Thoracic aorta (tissue), 2 donors: Measurements from ENCODE around the gene KCNMB2. TPM values are rescaled to one million over a fixed set of nuclear protein-coding genes. Genes with fewer than 3 reads are reported as not detected.

Experiments used
- ATAC-seq: fragments of 150-250 bp; one replicate; pipeline ENCODE4 v1.8.0; 2017; ENCODE audit warnings: low read depth; ENCODE audit not compliant: insufficient number of reproducible peaks, low FRiP score
- DNase-seq: peaks from one replicate; pipeline ENCODE4 v3.0.0-alpha.2; 2020; ENCODE audit warnings: low spot score
- H3K27ac ChIP-seq, 2 donors: fragments of 200-600 bp; sonication (generic); 1 replicate in 1 of 2; 2 replicates in 1 of 2; pipeline ENCODE4 v1.5.1; 2016; ENCODE audit warnings: mild to moderate bottlenecking in 2 of 2, moderate library complexity in 2 of 2
- H3K27me3 ChIP-seq: fragments of 200-600 bp; sonication (generic); replicated peaks from 2 replicates; pipeline ENCODE4 v1.6.0; 2016; ENCODE audit warnings: mild to moderate bottlenecking; ENCODE audit not compliant: insufficient read depth
- H3K36me3 ChIP-seq: fragments of 200-600 bp; sonication (generic); one replicate; pipeline ENCODE4 v1.5.1; 2016
- H3K4me1 ChIP-seq, 2 donors: fragments of 200-600 bp; sonication (generic); 1 replicate in 1 of 2; 2 replicates in 1 of 2; pipeline versions ENCODE4 v1.5.1 to v1.6.0; 2016; ENCODE audit warnings: low read depth in 2 of 2, mild to moderate bottlenecking in 1 of 2; ENCODE audit not compliant: control insufficient read depth in 1 of 2
- H3K4me3 ChIP-seq: fragments of 200-600 bp; sonication (generic); 2 replicates; pipeline ENCODE4 v1.5.1; 2016; ENCODE audit warnings: mild to moderate bottlenecking
- H3K9me3 ChIP-seq: fragments of 200-600 bp; sonication (generic); 2 replicates; pipeline ENCODE4 v1.5.1; 2016
- CTCF ChIP-seq: fragments of 200-600 bp; sonication (generic); IDR thresholded peaks from one replicate; pipeline ENCODE4 v1.5.1; 2019; ENCODE audit warnings: antibody characterized with exemption
- total RNA-seq, 2 donors: library from RNA; depleted of rRNA; stranded (reverse); fragments of >200 nt; gene quantifications; one replicate each; pipeline versions ENCODE4 v1.1.0 to v1.2.3, GENCODE V29; 2016

Gene KCNMB2
- total RNA-seq, 2 donors from 2014 or later: not detected

GRCh38 chr3:178823591-178824246 is 287.5 kb downstream of the KCNMB2 start:
- DNase-seq (no peak), ATAC-seq (peak; percentile 67)

GRCh38 chr3:178826435-178827123 is 290.3 kb downstream of the KCNMB2 start:
- DNase-seq (no peak), ATAC-seq (no peak)
- Histone ChIP-seq H3K9me3 (no peaks in the 10 kb centered on the region), H3K4me1 (peaks cover 5 to 17% of the 10 kb centered on the region in 2 donors), H3K36me3 (no peaks in the 10 kb centered on the region), H3K27ac (no peak overlapping the region), H3K27me3 (no peaks in the 10 kb centered on the region), H3K4me3 (no peak overlapping the region)
- no peak for TF ChIP-seq CTCF

More at GRCh38 chr3:178823591-178824246, 287.5 kb downstream of the KCNMB2 start:
- Histone ChIP-seq H3K27me3 (no peaks in the 10 kb centered on the region), H3K9me3 (no peaks in the 10 kb centered on the region), H3K27ac (peak overlapping the region; percentile 69 to 77), H3K4me3 (peak overlapping the region; percentile 39), H3K4me1 (peaks cover 5 to 17% of the 10 kb centered on the region in 2 donors), H3K36me3 (no peaks in the 10 kb centered on the region)
- no peak for TF ChIP-seq CTCF

DNA sequence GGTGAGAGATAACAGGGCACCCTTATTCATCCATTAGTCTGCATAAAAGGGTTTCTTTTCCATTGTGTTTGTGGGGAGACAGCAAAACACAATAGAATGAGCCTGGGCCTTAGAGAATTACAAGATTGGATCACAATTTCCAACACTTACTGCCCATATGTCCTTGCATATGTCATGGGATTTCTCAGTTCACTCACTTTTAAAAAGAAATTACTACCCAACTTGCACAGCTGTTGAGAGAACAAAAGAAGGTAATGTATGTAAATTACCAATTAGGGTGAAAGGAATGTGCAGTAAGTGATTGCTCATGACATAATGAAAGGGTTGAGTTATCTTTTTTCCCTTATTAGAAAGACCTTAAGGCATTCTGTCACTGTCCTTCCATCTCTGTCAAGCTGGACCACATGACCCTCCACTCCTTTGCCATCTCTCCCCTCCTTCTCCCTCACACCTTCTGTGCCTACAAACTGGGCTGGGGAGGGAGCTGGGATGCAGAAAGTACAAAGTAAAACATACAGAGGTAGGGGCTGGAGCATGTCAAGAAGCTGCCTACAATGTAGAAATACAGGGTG is 291.1 kb downstream of the KCNMB2 start:
- no peak overlapping the region for H3K4me3 ChIP-seq
- no peak overlapping the region for H3K27ac ChIP-seq
- no peak for TF ChIP-seq CTCF
- ATAC-seq (no peak), DNase-seq (no peak)
- no peaks in the 10 kb centered on the region for H3K9me3 ChIP-seq
- H3K4me1 ChIP-seq: peaks cover 5 to 17% of the 10 kb centered on the region in 2 donors
- H3K36me3 ChIP-seq: no peaks in the 10 kb centered on the region
- H3K27me3 ChIP-seq: no peaks in the 10 kb centered on the region

DNA sequence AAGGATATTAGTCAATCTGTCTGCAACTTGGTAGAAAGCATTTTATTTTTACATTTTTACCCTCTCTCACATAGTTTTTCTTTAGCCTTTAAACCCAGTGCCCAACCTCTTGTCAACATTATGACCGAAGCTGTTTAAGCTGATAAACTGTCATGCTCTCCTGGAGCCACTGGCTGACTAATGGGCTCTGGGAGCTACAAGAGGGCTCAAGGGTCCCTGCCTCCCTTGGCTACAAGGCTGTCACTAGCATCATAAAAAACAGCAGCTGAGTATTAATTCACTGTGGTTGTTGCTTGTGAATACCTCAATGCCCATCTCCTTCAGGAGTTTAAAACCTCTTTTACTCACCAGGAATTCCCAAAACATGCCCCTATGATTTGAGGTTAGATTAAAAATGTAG is 297.5 kb downstream of the KCNMB2 start:
- Histone ChIP-seq H3K27ac (no peak overlapping the region), H3K9me3 (no peaks in the 10 kb centered on the region), H3K27me3 (no peaks in the 10 kb centered on the region), H3K4me3 (no peak overlapping the region), H3K4me1 (no peaks in the 10 kb centered on the region), H3K36me3 (no peaks in the 10 kb centered on the region)
- DNase-seq (no peak), ATAC-seq (no peak)
- no peak for TF ChIP-seq CTCF

DNA sequence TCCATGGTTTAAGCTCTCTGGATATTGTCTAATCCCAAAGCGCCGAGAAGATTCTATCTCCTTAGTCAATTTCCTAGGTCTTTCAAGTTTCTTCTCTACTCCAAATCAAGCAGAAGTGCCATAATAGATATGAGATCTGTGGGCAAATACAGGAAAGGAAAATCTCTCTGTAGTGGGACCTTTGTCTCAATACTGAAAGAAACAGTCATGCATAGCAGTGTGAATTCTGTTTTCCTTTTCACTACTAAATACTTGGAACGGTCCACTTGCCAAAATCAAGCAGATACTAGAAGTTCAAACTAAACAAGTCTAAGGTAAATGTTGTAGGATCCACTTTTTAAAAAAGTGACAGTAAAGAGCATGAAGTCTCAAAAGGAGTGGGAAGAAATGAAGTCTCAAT is 298.8 kb downstream of the KCNMB2 start:
- no peak for DNase-seq
- no peaks in the 10 kb centered on the region for H3K27me3 ChIP-seq
- no peaks in the 10 kb centered on the region for H3K36me3 ChIP-seq
- no peak for TF ChIP-seq CTCF
- no peaks in the 10 kb centered on the region for H3K9me3 ChIP-seq
- H3K27ac ChIP-seq: no peak overlapping the region
- H3K4me3 ChIP-seq: no peak overlapping the region
- H3K4me1 ChIP-seq: no peaks in the 10 kb centered on the region
- ATAC-seq: no peak
